Measurements from ENCODE around the gene TMEM252. TPM values are rescaled to one million over a fixed set of nuclear protein-coding genes. Genes with fewer than 3 reads are reported as not detected.

Gene TMEM252
- total RNA-seq, 1 donor from 2014 or later = not detected

GRCh38 chr9:68551191-68551590 lies 10.5 kb upstream of the TMEM252 start:
- H3K4me3 Mint-ChIP-seq (ENCODE audit: unreplicated experiment) = no peak overlapping the region
- H3K27me3 Mint-ChIP-seq (ENCODE audit: unreplicated experiment) = no peaks in the 10 kb centered on the region
- TF ChIP-seq CTCF (IDR thresholded peaks at IDR 0.05; ENCODE audit: unreplicated experiment) = no peak
- H3K4me1 Mint-ChIP-seq (ENCODE audit: unreplicated experiment) = peaks cover 5% of the 10 kb centered on the region
- DNase-seq (ENCODE audit: low spot score) = no peak
- H3K9me3 Mint-ChIP-seq (ENCODE audit: unreplicated experiment) = no peaks in the 10 kb centered on the region
- no peaks in the 10 kb centered on the region for H3K36me3 Mint-ChIP-seq (ENCODE audit: low read depth, unreplicated experiment)
- H3K27ac Mint-ChIP-seq (ENCODE audit: unreplicated experiment) = no peak overlapping the region

- H3K27me3 Mint-ChIP-seq (ENCODE audit: unreplicated experiment) = no peaks in the 10 kb centered on the region
- peaks cover 5% of the 10 kb centered on the region for H3K4me1 Mint-ChIP-seq (ENCODE audit: unreplicated experiment)
- no peaks in the 10 kb centered on the region for H3K9me3 Mint-ChIP-seq (ENCODE audit: unreplicated experiment)
- no peak overlapping the region for H3K4me3 Mint-ChIP-seq (ENCODE audit: unreplicated experiment)
- no peak for DNase-seq (ENCODE audit: low spot score)
- no peak for TF ChIP-seq CTCF (IDR thresholded peaks at IDR 0.05; ENCODE audit: unreplicated experiment)
- H3K36me3 Mint-ChIP-seq (ENCODE audit: low read depth, unreplicated experiment) = no peaks in the 10 kb centered on the region
- H3K27ac Mint-ChIP-seq (ENCODE audit: unreplicated experiment) = no peak overlapping the region
These were observed 7.6 kb upstream of the TMEM252 start for GRCh38 chr9:68548241-68548640.

GRCh38 chr9:68547417-68547816 lies 6.7 kb upstream of the TMEM252 start:
- Mint-ChIP-seq H3K9me3 (ENCODE audit: unreplicated experiment) (no peaks in the 10 kb centered on the region), H3K36me3 (ENCODE audit: low read depth, unreplicated experiment) (no peaks in the 10 kb centered on the region), H3K4me1 (ENCODE audit: unreplicated experiment) (peaks cover 5% of the 10 kb centered on the region), H3K4me3 (ENCODE audit: unreplicated experiment) (no peak overlapping the region), H3K27me3 (ENCODE audit: unreplicated experiment) (no peaks in the 10 kb centered on the region), H3K27ac (ENCODE audit: unreplicated experiment) (no peak overlapping the region)
- no peak for DNase-seq (ENCODE audit: low spot score)
- TF ChIP-seq CTCF (IDR thresholded peaks at IDR 0.05; ENCODE audit: unreplicated experiment) = no peak

DNA sequence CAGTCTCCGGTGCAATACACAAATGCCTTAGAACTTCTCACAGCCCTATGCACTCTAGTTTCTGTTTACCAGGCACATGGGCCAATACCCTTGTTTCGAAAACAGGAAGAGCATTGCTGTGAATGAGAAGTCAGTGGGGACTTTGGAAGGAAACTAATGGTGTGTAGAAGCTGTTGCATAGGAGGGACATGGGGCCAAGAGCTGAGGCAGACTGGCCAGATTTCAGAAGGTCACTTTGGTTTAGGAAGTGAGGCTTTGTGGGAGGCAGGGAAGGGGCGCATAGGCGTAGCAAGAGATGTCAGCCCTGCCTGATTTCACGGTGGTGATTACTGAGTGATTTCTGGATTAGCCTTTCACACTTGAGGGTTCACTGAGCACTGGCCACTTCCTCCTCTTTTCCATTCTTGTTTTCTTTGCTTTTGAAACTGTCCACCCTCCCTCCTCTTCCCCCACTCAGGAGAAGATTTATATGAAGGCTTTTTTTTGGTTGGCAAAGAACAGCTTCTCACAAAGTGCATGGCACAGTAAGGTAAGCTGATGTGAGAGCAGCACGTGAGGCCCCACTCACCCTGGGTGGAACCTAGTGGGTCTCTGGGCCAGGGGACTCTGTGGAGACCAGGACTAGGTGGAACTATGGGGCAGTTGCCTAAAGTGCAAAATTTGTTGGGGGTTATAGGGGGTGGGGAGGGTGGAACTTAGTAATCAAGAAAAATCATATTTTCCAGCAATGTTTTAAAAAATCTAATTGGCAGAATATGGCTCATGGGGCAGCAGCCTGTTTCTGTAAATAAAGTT lies 6.1 kb upstream of the TMEM252 start:
- no peaks in the 10 kb centered on the region for H3K27me3 Mint-ChIP-seq (ENCODE audit: unreplicated experiment)
- no peak for TF ChIP-seq CTCF (IDR thresholded peaks at IDR 0.05; ENCODE audit: unreplicated experiment)
- H3K4me3 Mint-ChIP-seq (ENCODE audit: unreplicated experiment) = no peak overlapping the region
- H3K36me3 Mint-ChIP-seq (ENCODE audit: low read depth, unreplicated experiment) = no peaks in the 10 kb centered on the region
- no peak for DNase-seq (ENCODE audit: low spot score)
- no peaks in the 10 kb centered on the region for H3K9me3 Mint-ChIP-seq (ENCODE audit: unreplicated experiment)
- peaks cover 5% of the 10 kb centered on the region for H3K4me1 Mint-ChIP-seq (ENCODE audit: unreplicated experiment)
- no peak overlapping the region for H3K27ac Mint-ChIP-seq (ENCODE audit: unreplicated experiment)

DNA sequence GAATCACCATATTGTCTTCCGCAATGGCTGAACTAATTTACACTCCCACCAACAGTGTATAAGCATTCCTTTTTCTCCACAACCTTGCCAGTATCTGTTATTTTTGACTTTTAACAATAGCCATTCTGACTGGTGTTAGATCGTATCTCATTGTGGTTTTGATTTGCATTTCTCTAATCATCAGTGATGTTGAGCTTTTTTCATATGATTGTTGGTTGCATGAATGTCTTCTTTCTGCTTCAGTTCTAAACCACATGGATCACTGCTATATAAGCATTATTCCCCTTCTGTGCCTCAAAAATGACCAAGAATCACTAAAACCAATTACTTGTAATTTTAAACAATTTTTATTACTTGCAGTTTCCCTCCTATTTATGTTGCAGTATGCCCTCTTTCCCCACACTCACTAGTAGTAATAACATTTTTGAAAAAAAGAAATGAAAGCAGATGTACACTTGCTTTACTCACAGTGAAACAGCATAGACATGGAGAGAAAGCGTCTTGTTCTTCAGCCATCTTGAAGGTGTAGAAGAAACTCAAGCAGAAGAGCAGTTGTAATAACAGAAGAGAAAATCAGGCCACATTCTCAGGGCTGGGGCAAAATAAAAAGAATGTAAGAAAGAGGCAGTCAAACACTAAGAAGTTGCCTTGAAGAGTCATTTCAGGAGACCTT lies 4.5 kb upstream of the TMEM252 start:
- no peaks in the 10 kb centered on the region for H3K27me3 Mint-ChIP-seq (ENCODE audit: unreplicated experiment)
- no peaks in the 10 kb centered on the region for H3K9me3 Mint-ChIP-seq (ENCODE audit: unreplicated experiment)
- no peaks in the 10 kb centered on the region for H3K36me3 Mint-ChIP-seq (ENCODE audit: low read depth, unreplicated experiment)
- no peak for DNase-seq (ENCODE audit: low spot score)
- TF ChIP-seq CTCF (IDR thresholded peaks at IDR 0.05; ENCODE audit: unreplicated experiment) = no peak
- no peak overlapping the region for H3K4me3 Mint-ChIP-seq (ENCODE audit: unreplicated experiment)
- H3K27ac Mint-ChIP-seq (ENCODE audit: unreplicated experiment) = no peak overlapping the region
- peaks cover 5% of the 10 kb centered on the region for H3K4me1 Mint-ChIP-seq (ENCODE audit: unreplicated experiment)
